Hepatocyte (in vitro differentiated cells): Measurements from ENCODE around the gene LIPM. TPM values are rescaled to one million over a fixed set of nuclear protein-coding genes. Genes with fewer than 3 reads are reported as not detected.

Experiments used
- DNase-seq: peaks from one replicate; pipeline ENCODE4 v3.0.0-alpha.2; 2016; ENCODE audit warnings: low spot score
- H2AFZ ChIP-seq: fragments of 200-600 bp; sonication (generic); 2 replicates; pipeline ENCODE4 v1.6.0; 2016; ENCODE audit warnings: antibody characterized with exemption, mild to moderate bottlenecking
- H3K27ac ChIP-seq: fragments of 200-600 bp; sonication (generic); 2 replicates; pipeline ENCODE4 v1.5.1; 2016; ENCODE audit warnings: mild to moderate bottlenecking
- H3K27me3 ChIP-seq: fragments of 200-600 bp; sonication (generic); 2 replicates; pipeline ENCODE4 v1.6.1; 2016
- H3K36me3 ChIP-seq: fragments of 200-600 bp; sonication (generic); replicated peaks from 2 replicates; pipeline ENCODE4 v1.5.1; 2016; ENCODE audit warnings: low read depth; ENCODE audit not compliant: insufficient read depth
- H3K4me1 ChIP-seq: fragments of 200-600 bp; sonication (generic); 2 replicates; pipeline ENCODE4 v1.5.1; 2016; ENCODE audit warnings: mild to moderate bottlenecking, moderate library complexity; ENCODE audit not compliant: insufficient read depth
- H3K4me2 ChIP-seq: fragments of 200-600 bp; sonication (generic); 2 replicates; pipeline ENCODE4 v1.6.0; 2016
- H3K4me3 ChIP-seq: fragments of 200-600 bp; sonication (generic); 2 replicates; pipeline ENCODE4 v1.5.1; 2016; ENCODE audit warnings: mild to moderate bottlenecking
- H3K79me2 ChIP-seq: fragments of 200-600 bp; sonication (generic); 2 replicates; pipeline ENCODE4 v1.6.0; 2017; ENCODE audit warnings: mild to moderate bottlenecking
- H3K9me2 ChIP-seq: fragments of 200-600 bp; sonication (generic); replicated peaks from 2 replicates; pipeline ENCODE4 v1.6.0; 2017; ENCODE audit warnings: mild to moderate bottlenecking; ENCODE audit not compliant: insufficient read depth
- H3K9me3 ChIP-seq: fragments of 200-600 bp; sonication (generic); 2 replicates; pipeline ENCODE4 v1.5.1; 2016; ENCODE audit warnings: low read depth, mild to moderate bottlenecking
- H4K20me1 ChIP-seq: fragments of 200-600 bp; sonication (generic); 2 replicates; pipeline ENCODE4 v1.6.0; 2016; ENCODE audit warnings: mild to moderate bottlenecking; ENCODE audit not compliant: insufficient read depth, poor library complexity, severe bottlenecking
- CTCF ChIP-seq: fragments of 200-600 bp; sonication (generic); IDR thresholded peaks from 2 replicates; pipeline ENCODE4 v1.5.1; 2016; ENCODE audit warnings: antibody characterized with exemption, mild to moderate bottlenecking; ENCODE audit not compliant: poor library complexity
- EZH2 ChIP-seq: fragments of 200-600 bp; sonication (generic); IDR thresholded peaks from 2 replicates; pipeline ENCODE4 v1.6.1; 2016; ENCODE audit warnings: antibody characterized with exemption, mild to moderate bottlenecking, borderline replicate concordance
- EZH2phosphoT487 ChIP-seq: fragments of 200-600 bp; sonication (generic); IDR thresholded peaks from one replicate; pipeline ENCODE4 v1.6.1; 2018; ENCODE audit warnings: antibody characterized with exemption, mild to moderate bottlenecking, low read depth, moderate library complexity; ENCODE audit not compliant: unreplicated experiment, severe bottlenecking
- WGBS: methylation state at CpG from one replicate; pipeline ENCODE4 v1.1.6; 2016; ENCODE audit warnings: low lambda C conversion rate; ENCODE audit errors: missing lambda C conversion rate; 5-methylcytosine and 5-hydroxymethylcytosine counted together
- polyA plus RNA-seq: library from polyadenylated mRNA; unstranded; fragments of >200 nt; fragmentation: Nextera tagmentation; extraction: Ambion mirVana; gene quantifications from 2 replicates; pipeline ENCODE4 v1.2.1, GENCODE V29; 2016
- total RNA-seq: library from RNA; depleted of rRNA; stranded (reverse); fragments of >200 nt; gene quantifications from 2 replicates; pipeline ENCODE4 v1.2.3, GENCODE V29; 2014

Gene LIPM
- total and polyA plus RNA-seq, 2 experiments from 2014 or later: not detected

GRCh38 chr10:88763441-88763840 is 39.1 kb upstream of the LIPM start:
- Histone ChIP-seq H3K9me2 (no peaks in the 10 kb centered on the region), H3K27me3 (no peaks in the 10 kb centered on the region), H4K20me1 (no peaks in the 10 kb centered on the region), H2AFZ (no peak overlapping the region), H3K79me2 (no peaks in the 10 kb centered on the region), H3K4me3 (no peak overlapping the region), H3K4me2 (no peak overlapping the region), H3K4me1 (no peaks in the 10 kb centered on the region), H3K27ac (no peak overlapping the region), H3K9me3 (no peaks in the 10 kb centered on the region), H3K36me3 (no peaks in the 10 kb centered on the region)
- TF ChIP-seq EZH2: no peak
- TF ChIP-seq CTCF: no peak
- no peak for TF ChIP-seq EZH2phosphoT487
- DNase-seq: no peak
- WGBS: 67% methylated on average over 1 of the region's 1 CpG

- no peak for TF ChIP-seq EZH2
- TF ChIP-seq EZH2phosphoT487: no peak
- TF ChIP-seq CTCF: no peak
- Histone ChIP-seq H3K79me2 (no peaks in the 10 kb centered on the region), H2AFZ (no peak overlapping the region), H3K9me2 (no peaks in the 10 kb centered on the region), H3K4me2 (no peak overlapping the region), H3K36me3 (no peaks in the 10 kb centered on the region), H3K4me1 (no peaks in the 10 kb centered on the region), H3K27ac (no peak overlapping the region), H3K4me3 (no peak overlapping the region), H4K20me1 (no peaks in the 10 kb centered on the region), H3K9me3 (no peaks in the 10 kb centered on the region), H3K27me3 (no peaks in the 10 kb centered on the region)
- no peak for DNase-seq
- 86% methylated on average over 3 of the region's 3 CpGs for WGBS
These were observed 38.4 kb upstream of the LIPM start for GRCh38 chr10:88764110-88764509.

- Histone ChIP-seq H2AFZ (no peak overlapping the region), H3K4me1 (no peaks in the 10 kb centered on the region), H3K79me2 (no peaks in the 10 kb centered on the region), H3K9me2 (no peaks in the 10 kb centered on the region), H3K4me2 (no peak overlapping the region), H3K9me3 (no peaks in the 10 kb centered on the region), H3K27ac (no peak overlapping the region), H3K36me3 (no peaks in the 10 kb centered on the region), H3K4me3 (no peak overlapping the region), H4K20me1 (no peaks in the 10 kb centered on the region), H3K27me3 (no peaks in the 10 kb centered on the region)
- 97% methylated on average over 1 of the region's 1 CpG for WGBS
- DNase-seq: no peak
- TF ChIP-seq CTCF: no peak
- no peak for TF ChIP-seq EZH2
- TF ChIP-seq EZH2phosphoT487: no peak
These were observed 36.7 kb upstream of the LIPM start for GRCh38 chr10:88765816-88766215.

DNA sequence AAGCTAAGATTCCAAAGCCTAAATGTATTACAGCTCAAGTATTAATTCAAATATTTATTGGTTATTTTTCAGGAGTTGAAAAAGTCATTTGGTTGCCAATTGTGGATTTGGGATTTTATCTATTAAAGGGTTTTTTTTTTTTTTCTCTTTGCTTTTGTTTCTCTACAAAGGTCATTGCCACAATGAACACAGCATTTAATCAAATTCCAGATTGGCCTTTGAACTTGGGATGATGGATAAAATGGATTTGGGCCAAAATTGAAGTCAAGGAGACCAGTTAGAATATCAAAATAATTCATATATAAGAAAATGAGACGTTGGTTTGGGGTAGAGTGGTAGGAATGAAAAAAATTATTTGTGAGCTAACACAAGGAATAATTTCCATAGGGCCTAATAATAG is 33.1 kb upstream of the LIPM start:
- no peak overlapping the region for H3K4me2 ChIP-seq
- WGBS: 87% methylated on average over 1 of the region's 1 CpG
- TF ChIP-seq EZH2phosphoT487: no peak
- no peak for TF ChIP-seq CTCF
- TF ChIP-seq EZH2: no peak
- no peak overlapping the region for H2AFZ ChIP-seq
- no peaks in the 10 kb centered on the region for H3K4me1 ChIP-seq
- H3K79me2 ChIP-seq: no peaks in the 10 kb centered on the region
- H3K27ac ChIP-seq: no peak overlapping the region
- H3K36me3 ChIP-seq: no peaks in the 10 kb centered on the region
- H3K9me3 ChIP-seq: no peaks in the 10 kb centered on the region
- no peaks in the 10 kb centered on the region for H3K27me3 ChIP-seq
- no peaks in the 10 kb centered on the region for H4K20me1 ChIP-seq
- no peak for DNase-seq
- H3K9me2 ChIP-seq: no peaks in the 10 kb centered on the region
- H3K4me3 ChIP-seq: no peak overlapping the region
